Measurements from ENCODE around the gene MYH2. TPM values are rescaled to one million over a fixed set of nuclear protein-coding genes. Genes with fewer than 3 reads are reported as not detected.

Gene MYH2
- total RNA-seq, 1 experiment from 2014 or later: not detected

GRCh38 chr17:10482252-10482651 lies 67.2 kb downstream of the MYH2 start:
- H4K20me1 ChIP-seq (ENCODE audit: insufficient read depth): no peaks in the 10 kb centered on the region
- no peak overlapping the region for H2AFZ ChIP-seq (ENCODE audit: low read depth, low read length, poor library complexity, severe bottlenecking)
- H3K27ac ChIP-seq (ENCODE audit: low read depth, low read length): no peak overlapping the region
- no peaks in the 10 kb centered on the region for H3K79me2 ChIP-seq (ENCODE audit: insufficient read depth, low read length)
- no peak overlapping the region for H3K4me2 ChIP-seq (ENCODE audit: low read length)
- H3K9me3 ChIP-seq (ENCODE audit: control insufficient read depth in 1 of 2, insufficient read depth in 1 of 2, low read depth in 1 of 2, low read length in 2 of 2): no peaks in the 10 kb centered on the region
- no peaks in the 10 kb centered on the region for H3K9me2 ChIP-seq (ENCODE audit: insufficient read depth)
- DNase-seq (ENCODE audit: low read depth, low spot score) (no peak), ATAC-seq (no peak)
- H3K27me3 ChIP-seq (ENCODE audit: insufficient read depth, low read length): peaks cover 7% of the 10 kb centered on the region; the same call in 1 of the 2 replicates
- H3K36me3 ChIP-seq (ENCODE audit: control insufficient read depth in 1 of 2, insufficient read depth in 2 of 2, low read length in 2 of 2): no peaks in the 10 kb centered on the region
- POLR2A ChIA-PET: no interaction called here
- no peak for TF ChIP-seq ELF1 (IDR thresholded peaks at IDR 0.05; ENCODE audit: borderline replicate concordance, low read depth)
- no peak for TF ChIP-seq SRF (IDR thresholded peaks at IDR 0.05; ENCODE audit: low read depth)
- no peak for TF ChIP-seq EGR1 (IDR thresholded peaks at IDR 0.05; ENCODE audit: low read depth)
- no peak for TF ChIP-seq RAD21 (IDR thresholded peaks at IDR 0.05; ENCODE audit: low read depth)
- no peak for TF ChIP-seq FOSL1 (IDR thresholded peaks at IDR 0.05; ENCODE audit: low read depth)
- no peak for TF ChIP-seq CBX3 (IDR thresholded peaks at IDR 0.05; ENCODE audit: low read depth)
- no peak for TF ChIP-seq TCF7L2 (IDR thresholded peaks at IDR 0.05; ENCODE audit: borderline replicate concordance, extremely low read depth, insufficient read depth, insufficient read length)
- no peak for TF ChIP-seq POLR2AphosphoS5 (IDR thresholded peaks at IDR 0.05; ENCODE audit: low read depth, low read length)
- no peak for TF ChIP-seq EZH2 (IDR thresholded peaks at IDR 0.05)
- TF ChIP-seq SIN3A (IDR thresholded peaks at IDR 0.05; ENCODE audit: low read depth): no peak
- TF ChIP-seq REST (IDR thresholded peaks at IDR 0.05; ENCODE audit: low read depth): no peak
- TF ChIP-seq POLR2A (IDR thresholded peaks at IDR 0.05; ENCODE audit: borderline replicate concordance, extremely low read depth, insufficient read depth, insufficient read length): no peak
- no peak for TF ChIP-seq YY1 (IDR thresholded peaks at IDR 0.05; ENCODE audit: extremely low read depth, insufficient replicate concordance, low read depth, low read length)
- no peak for TF ChIP-seq JUND (IDR thresholded peaks at IDR 0.05)
- TF ChIP-seq ZNF274 (IDR thresholded peaks at IDR 0.05; ENCODE audit: low read depth, low read length): no peak
- TF ChIP-seq ZFX (IDR thresholded peaks at IDR 0.05): no peak
- TF ChIP-seq, protein P1, sequence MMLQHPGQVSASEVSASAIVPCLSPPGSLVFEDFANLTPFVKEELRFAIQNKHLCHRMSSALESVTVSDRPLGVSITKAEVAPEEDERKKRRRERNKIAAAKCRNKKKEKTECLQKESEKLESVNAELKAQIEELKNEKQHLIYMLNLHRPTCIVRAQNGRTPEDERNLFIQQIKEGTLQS (IDR thresholded peaks at IDR 0.05): no peak
- TF ChIP-seq EZH2phosphoT487 (IDR thresholded peaks at IDR 0.05; ENCODE audit: borderline replicate concordance): no peak
- intact Hi-C loops (cut with micrococcal nuclease): no loop called here
- H3K9ac ChIP-seq (ENCODE audit: low read length): no peak overlapping the region
- CTCF ChIA-PET: no interaction called here
- H3K4me3 ChIP-seq (replicated peaks in 1 of 2; ENCODE audit: low read depth in 1 of 2, low read length in 2 of 2): no peak overlapping the region
- RAD21 ChIA-PET (ENCODE audit: low non-redundant PET in 1 of 2, low total read pairs in 2 of 2, uncharacterized antibody in 2 of 2, unreplicated experiment in 2 of 2): no interaction called here
- no peaks in the 10 kb centered on the region for H3K4me1 ChIP-seq (ENCODE audit: control insufficient read depth in 1 of 2, insufficient read depth in 2 of 2, low read length in 2 of 2)
- BruUV-seq (replicated peaks): no TSS peak
